ENCODE measurements around the gene TXLNB. TPM values are rescaled to one million over a fixed set of nuclear protein-coding genes. Genes with fewer than 3 reads are reported as not detected.

Gene TXLNB
- total RNA-seq, 1 experiment from 2014 or later: 0.15 TPM

DNA sequence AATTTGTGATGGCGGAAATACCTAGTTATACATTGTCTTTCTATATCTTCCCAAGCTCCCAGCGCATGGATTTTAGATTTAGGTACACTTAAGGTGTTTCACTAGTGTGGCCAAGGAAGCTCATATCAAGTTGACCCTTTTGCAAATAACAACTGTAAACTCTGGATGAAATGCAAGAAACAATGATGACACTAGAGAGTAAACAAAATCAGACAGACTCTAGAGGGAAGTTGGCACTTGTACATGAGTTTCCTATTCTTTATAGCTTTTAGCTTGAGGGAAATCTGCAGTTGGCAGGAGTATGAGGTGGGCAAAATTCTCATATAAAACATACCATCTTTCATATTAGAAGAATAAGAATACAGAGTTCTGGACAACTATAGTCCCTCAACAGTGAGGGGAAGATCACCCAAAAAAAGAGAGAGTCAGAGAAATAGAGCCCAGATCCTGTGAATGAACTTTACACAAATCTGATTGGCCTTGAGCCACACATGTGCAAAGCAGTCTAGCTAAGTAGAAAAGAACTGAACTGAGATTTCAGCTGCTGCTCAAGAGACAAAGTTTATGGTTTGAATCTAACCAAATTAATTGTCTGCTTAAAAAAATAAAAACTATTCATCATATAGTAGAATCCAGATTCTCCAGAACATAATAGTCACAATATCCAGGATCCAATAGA is 26.1 kb downstream of the TXLNB start (continued):
- TF ChIP-seq, protein P1, sequence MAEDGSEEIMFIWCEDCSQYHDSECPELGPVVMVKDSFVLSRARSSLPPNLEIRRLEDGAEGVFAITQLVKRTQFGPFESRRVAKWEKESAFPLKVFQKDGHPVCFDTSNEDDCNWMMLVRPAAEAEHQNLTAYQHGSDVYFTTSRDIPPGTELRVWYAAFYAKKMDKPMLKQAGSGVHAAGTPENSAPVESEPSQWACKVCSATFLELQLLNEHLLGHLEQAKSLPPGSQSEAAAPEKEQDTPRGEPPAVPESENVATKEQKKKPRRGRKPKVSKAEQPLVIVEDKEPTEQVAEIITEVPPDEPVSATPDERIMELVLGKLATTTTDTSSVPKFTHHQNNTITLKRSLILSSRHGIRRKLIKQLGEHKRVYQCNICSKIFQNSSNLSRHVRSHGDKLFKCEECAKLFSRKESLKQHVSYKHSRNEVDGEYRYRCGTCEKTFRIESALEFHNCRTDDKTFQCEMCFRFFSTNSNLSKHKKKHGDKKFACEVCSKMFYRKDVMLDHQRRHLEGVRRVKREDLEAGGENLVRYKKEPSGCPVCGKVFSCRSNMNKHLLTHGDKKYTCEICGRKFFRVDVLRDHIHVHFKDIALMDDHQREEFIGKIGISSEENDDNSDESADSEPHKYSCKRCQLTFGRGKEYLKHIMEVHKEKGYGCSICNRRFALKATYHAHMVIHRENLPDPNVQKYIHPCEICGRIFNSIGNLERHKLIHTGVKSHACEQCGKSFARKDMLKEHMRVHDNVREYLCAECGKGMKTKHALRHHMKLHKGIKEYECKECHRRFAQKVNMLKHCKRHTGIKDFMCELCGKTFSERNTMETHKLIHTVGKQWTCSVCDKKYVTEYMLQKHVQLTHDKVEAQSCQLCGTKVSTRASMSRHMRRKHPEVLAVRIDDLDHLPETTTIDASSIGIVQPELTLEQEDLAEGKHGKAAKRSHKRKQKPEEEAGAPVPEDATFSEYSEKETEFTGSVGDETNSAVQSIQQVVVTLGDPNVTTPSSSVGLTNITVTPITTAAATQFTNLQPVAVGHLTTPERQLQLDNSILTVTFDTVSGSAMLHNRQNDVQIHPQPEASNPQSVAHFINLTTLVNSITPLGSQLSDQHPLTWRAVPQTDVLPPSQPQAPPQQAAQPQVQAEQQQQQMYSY (CRISPR knock-in tag; IDR thresholded peaks at IDR 0.05): no peak
- no peak for TF ChIP-seq ZNF263 (CRISPR knock-in tag; IDR thresholded peaks at IDR 0.05; ENCODE audit: low read depth)
- TF ChIP-seq, protein P2, sequence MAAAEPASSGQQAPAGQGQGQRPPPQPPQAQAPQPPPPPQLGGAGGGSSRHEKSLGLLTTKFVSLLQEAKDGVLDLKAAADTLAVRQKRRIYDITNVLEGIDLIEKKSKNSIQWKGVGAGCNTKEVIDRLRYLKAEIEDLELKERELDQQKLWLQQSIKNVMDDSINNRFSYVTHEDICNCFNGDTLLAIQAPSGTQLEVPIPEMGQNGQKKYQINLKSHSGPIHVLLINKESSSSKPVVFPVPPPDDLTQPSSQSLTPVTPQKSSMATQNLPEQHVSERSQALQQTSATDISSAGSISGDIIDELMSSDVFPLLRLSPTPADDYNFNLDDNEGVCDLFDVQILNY (CRISPR knock-in tag; IDR thresholded peaks at IDR 0.05): no peak
- TF ChIP-seq, protein P3, sequence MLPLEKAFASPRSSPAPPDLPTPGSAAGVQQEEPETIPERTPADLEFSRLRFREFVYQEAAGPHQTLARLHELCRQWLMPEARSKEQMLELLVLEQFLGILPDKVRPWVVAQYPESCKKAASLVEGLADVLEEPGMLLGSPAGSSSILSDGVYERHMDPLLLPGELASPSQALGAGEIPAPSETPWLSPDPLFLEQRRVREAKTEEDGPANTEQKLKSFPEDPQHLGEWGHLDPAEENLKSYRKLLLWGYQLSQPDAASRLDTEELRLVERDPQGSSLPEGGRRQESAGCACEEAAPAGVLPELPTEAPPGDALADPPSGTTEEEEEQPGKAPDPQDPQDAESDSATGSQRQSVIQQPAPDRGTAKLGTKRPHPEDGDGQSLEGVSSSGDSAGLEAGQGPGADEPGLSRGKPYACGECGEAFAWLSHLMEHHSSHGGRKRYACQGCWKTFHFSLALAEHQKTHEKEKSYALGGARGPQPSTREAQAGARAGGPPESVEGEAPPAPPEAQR (CRISPR knock-in tag; IDR thresholded peaks at IDR 0.05): no peak
- TF ChIP-seq NR3C1 (CRISPR knock-in tag; conservative IDR thresholded peaks at IDR 0.05; ENCODE audit: low read depth): no peak
- no peak for TF ChIP-seq OVOL2 (CRISPR knock-in tag; IDR thresholded peaks at IDR 0.05; ENCODE audit: borderline replicate concordance)
- TF ChIP-seq ZNF219 (CRISPR knock-in tag; IDR thresholded peaks at IDR 0.05; ENCODE audit: borderline replicate concordance): no peak
- no peak for TF ChIP-seq RELA (CRISPR knock-in tag; IDR thresholded peaks at IDR 0.05; ENCODE audit: borderline replicate concordance)
- TF ChIP-seq, protein P4, sequence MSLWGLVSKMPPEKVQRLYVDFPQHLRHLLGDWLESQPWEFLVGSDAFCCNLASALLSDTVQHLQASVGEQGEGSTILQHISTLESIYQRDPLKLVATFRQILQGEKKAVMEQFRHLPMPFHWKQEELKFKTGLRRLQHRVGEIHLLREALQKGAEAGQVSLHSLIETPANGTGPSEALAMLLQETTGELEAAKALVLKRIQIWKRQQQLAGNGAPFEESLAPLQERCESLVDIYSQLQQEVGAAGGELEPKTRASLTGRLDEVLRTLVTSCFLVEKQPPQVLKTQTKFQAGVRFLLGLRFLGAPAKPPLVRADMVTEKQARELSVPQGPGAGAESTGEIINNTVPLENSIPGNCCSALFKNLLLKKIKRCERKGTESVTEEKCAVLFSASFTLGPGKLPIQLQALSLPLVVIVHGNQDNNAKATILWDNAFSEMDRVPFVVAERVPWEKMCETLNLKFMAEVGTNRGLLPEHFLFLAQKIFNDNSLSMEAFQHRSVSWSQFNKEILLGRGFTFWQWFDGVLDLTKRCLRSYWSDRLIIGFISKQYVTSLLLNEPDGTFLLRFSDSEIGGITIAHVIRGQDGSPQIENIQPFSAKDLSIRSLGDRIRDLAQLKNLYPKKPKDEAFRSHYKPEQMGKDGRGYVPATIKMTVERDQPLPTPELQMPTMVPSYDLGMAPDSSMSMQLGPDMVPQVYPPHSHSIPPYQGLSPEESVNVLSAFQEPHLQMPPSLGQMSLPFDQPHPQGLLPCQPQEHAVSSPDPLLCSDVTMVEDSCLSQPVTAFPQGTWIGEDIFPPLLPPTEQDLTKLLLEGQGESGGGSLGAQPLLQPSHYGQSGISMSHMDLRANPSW (CRISPR knock-in tag; conservative IDR thresholded peaks at IDR 0.05; ENCODE audit: low read depth): no peak

DNA sequence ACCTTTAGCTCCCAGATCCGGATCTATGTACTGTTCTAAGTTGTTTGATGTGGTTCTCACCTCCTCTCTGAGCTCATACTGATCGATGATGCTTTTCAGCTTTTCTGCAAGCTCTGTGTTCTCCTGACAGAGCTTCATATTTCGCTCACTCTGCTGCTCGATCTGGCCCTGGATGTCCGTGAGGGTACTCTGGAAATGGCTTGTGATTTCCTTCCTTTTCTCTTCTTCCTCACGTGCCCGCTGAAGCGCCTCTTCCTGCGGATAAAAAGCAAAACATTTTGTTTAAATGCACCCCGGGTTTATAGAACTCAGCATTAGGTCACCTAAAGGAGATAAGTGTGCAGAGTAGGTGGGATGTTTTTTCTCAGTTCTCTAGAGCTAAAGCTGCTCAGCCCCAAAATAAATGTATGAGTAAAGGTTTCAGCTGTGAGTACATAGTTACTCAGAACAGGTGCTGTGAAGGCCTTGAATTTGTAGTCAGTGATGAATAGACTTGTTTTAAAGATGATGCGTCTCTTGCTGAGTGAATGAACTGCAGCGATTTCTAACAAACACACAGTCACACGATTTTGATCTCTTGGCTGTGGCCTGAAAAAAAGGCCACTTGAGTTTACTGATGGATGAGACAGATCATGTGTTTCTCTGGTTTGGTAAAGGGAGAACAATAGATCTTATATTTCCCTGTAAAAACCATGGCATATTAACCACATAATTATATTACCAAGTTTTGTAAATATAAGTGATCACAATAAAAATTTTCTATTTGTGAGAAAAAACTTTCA is 29.1 kb downstream of the TXLNB start:
- Mint-ChIP-seq H3K4me3 (no peak overlapping the region), H3K9me3 (no peaks in the 10 kb centered on the region), H3K4me1 (peaks cover 5% of the 10 kb centered on the region; the same call in 1 of the 2 replicates), H3K27me3 (ENCODE audit: low read depth) (no peaks in the 10 kb centered on the region), H3K27ac (peak overlapping the region; percentile 53), H3K36me3 (no peaks in the 10 kb centered on the region)
- TF ChIP-seq, protein P5, sequence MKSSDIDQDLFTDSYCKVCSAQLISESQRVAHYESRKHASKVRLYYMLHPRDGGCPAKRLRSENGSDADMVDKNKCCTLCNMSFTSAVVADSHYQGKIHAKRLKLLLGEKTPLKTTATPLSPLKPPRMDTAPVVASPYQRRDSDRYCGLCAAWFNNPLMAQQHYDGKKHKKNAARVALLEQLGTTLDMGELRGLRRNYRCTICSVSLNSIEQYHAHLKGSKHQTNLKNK (CRISPR knock-in tag; IDR thresholded peaks at IDR 0.05): no peak
- TF ChIP-seq NR1H2 (CRISPR knock-in tag; IDR thresholded peaks at IDR 0.05) (no peak), FOXJ3 (CRISPR knock-in tag; IDR thresholded peaks at IDR 0.05; ENCODE audit: borderline replicate concordance) (no peak), TCF7 (CRISPR knock-in tag; IDR thresholded peaks at IDR 0.05; ENCODE audit: low read depth) (no peak), GTF2I (CRISPR knock-in tag; conservative IDR thresholded peaks at IDR 0.05) (no peak)
- POLR2A ChIA-PET: no interaction called here
- CTCF ChIA-PET: interaction anchor here (0.5 to 2.4 kb wide), 4 partner anchors 12 to 244 kb away, joined by 3 to 10 read pairs (median 4); no protein-coding TSS in a partner anchor
- no peak for DNase-seq (ENCODE audit: low spot score)
- no peak for ATAC-seq

Measured in WTC11 (cell line).